Stomach (tissue), 4 donors: ENCODE data around the gene CFAP77.

Experiments
- POLR2A ChIP-seq, 4 donors: fragments of 450-650 bp; IDR thresholded peaks; one replicate each; pipeline ENCODE4 v1.6.1; 2016; ENCODE audit warnings: antibody characterized with exemption in 4 of 4, control low read depth in 2 of 4, mild to moderate bottlenecking in 1 of 4, moderate library complexity in 1 of 4
- TF ChIP-seq, protein P1 (sequence below), 7 experiments: fragments of 450-650 bp in 4 of 7; fragments of 200-600 bp in 3 of 7; sonication (generic) in 3 of 7; IDR thresholded peaks; one replicate each; pipeline ENCODE4 v1.5.1; 2016 to 2019; ENCODE audit warnings: antibody characterized with exemption in 7 of 7, control low read depth in 2 of 7, mild to moderate bottlenecking in 1 of 7

- TF ChIP-seq POLR2A (IDR thresholded peaks at IDR 0.05), result no peak
- TF ChIP-seq, protein P1, sequence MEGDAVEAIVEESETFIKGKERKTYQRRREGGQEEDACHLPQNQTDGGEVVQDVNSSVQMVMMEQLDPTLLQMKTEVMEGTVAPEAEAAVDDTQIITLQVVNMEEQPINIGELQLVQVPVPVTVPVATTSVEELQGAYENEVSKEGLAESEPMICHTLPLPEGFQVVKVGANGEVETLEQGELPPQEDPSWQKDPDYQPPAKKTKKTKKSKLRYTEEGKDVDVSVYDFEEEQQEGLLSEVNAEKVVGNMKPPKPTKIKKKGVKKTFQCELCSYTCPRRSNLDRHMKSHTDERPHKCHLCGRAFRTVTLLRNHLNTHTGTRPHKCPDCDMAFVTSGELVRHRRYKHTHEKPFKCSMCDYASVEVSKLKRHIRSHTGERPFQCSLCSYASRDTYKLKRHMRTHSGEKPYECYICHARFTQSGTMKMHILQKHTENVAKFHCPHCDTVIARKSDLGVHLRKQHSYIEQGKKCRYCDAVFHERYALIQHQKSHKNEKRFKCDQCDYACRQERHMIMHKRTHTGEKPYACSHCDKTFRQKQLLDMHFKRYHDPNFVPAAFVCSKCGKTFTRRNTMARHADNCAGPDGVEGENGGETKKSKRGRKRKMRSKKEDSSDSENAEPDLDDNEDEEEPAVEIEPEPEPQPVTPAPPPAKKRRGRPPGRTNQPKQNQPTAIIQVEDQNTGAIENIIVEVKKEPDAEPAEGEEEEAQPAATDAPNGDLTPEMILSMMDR (IDR thresholded peaks at IDR 0.05), result no peak
Measured at GRCh38 chr9:132502480-132502879, 92.5 kb downstream of the CFAP77 start.
